ENCODE measurements around the gene IRF8. TPM values are rescaled to one million over a fixed set of nuclear protein-coding genes. Genes with fewer than 3 reads are reported as not detected.

Gene IRF8
- total RNA-seq, 2 donors from 2014 or later, result 0.24 to 0.75 TPM

DNA sequence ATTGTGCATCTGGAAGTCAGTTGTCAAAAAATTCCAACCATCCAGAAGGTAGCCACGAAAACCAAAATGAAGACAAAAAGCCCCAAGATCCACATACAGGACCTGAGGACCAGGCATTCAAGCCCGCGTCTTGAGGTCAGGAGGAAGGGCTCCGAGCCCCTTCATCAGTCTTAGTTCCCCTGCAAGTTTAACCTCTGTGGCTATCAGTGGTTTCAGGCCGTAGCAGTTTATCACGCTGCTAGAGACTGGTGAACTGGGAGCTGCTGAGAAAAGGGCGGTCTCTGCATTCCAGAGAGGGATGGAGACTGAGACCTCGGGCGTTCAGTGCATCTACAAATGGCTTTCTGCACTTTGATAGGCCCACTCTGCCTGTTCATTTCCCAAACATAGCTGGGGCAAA is 70.6 kb downstream of the IRF8 start:
- Histone ChIP-seq H3K27ac (ENCODE audit: low read depth, low read length) (no peak overlapping the region), H3K36me3 (ENCODE audit: control insufficient read depth, insufficient read depth, low read length) (no peaks in the 10 kb centered on the region), H3K9ac (ENCODE audit: extremely low read depth, low read length, poor library complexity, severe bottlenecking) (no peak overlapping the region), H3K4me3 (ENCODE audit: low read length) (no peak overlapping the region), H3K4me1 (ENCODE audit: control insufficient read depth, insufficient read depth, low read length) (no peaks in the 10 kb centered on the region), H3K27me3 (ENCODE audit: control insufficient read depth, insufficient read depth, low read length, poor library complexity, severe bottlenecking) (no peaks in the 10 kb centered on the region), H3K9me3 (ENCODE audit: control insufficient read depth, low read length) (no peaks in the 10 kb centered on the region)
- 60 to 77% methylated on average over 5 to 9 of the region's 9 CpGs for WGBS, 2 experiments (ENCODE audit: insufficient coverage in 1 of 2, insufficient read length in 1 of 2)
- no peak for DNase-seq
- H3K27me3 Mint-ChIP-seq (ENCODE audit: insufficient read depth), result peaks cover 11% of the 10 kb centered on the region
- H3K27ac Mint-ChIP-seq, result no peak overlapping the region
- H3K4me1 Mint-ChIP-seq, result peaks cover 7% of the 10 kb centered on the region
- no peak overlapping the region for H3K4me3 Mint-ChIP-seq
- H3K9me3 Mint-ChIP-seq, result peaks cover 8% of the 10 kb centered on the region
- TF ChIP-seq, protein P1, sequence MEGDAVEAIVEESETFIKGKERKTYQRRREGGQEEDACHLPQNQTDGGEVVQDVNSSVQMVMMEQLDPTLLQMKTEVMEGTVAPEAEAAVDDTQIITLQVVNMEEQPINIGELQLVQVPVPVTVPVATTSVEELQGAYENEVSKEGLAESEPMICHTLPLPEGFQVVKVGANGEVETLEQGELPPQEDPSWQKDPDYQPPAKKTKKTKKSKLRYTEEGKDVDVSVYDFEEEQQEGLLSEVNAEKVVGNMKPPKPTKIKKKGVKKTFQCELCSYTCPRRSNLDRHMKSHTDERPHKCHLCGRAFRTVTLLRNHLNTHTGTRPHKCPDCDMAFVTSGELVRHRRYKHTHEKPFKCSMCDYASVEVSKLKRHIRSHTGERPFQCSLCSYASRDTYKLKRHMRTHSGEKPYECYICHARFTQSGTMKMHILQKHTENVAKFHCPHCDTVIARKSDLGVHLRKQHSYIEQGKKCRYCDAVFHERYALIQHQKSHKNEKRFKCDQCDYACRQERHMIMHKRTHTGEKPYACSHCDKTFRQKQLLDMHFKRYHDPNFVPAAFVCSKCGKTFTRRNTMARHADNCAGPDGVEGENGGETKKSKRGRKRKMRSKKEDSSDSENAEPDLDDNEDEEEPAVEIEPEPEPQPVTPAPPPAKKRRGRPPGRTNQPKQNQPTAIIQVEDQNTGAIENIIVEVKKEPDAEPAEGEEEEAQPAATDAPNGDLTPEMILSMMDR (conservative IDR thresholded peaks at IDR 0.05), result no peak
- H3K36me3 Mint-ChIP-seq (ENCODE audit: low read depth), result no peaks in the 10 kb centered on the region

DNA sequence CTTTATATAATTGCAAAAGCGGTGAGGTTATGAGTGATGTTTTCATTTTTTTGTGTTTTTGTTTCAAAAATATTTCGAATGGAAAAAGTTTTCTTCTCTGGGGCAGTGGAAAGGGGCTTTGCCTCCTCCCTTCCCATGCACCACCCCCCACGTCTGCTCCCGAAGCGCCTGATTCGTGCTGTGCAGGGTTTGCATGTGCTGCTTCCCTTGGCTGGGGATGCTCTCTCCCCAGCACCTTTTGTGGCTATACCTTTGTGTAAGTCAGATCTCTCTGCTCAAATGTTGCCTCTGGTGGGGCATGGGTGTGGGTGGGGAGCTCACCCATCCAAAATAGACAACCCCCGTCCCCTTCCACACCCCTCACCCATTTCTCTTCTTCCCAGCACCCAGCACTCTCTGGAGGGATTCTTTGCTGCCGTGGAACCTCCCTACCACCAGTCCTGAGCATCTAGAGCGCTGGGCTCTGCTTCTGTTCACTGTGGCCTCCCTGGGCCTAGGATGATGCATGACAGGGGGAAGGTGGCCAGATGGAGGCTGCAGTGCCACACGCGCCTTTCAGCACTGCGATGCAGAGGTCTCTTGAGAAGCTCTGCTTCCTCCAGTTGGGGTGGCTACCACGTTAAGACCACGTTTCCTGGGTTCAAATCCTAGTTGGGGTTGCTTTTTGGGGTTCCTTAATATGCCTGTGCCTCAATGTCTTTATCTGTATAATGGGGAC is 71.2 kb downstream of the IRF8 start:
- H3K4me1 Mint-ChIP-seq, result peaks cover 7% of the 10 kb centered on the region
- Histone ChIP-seq H3K27me3 (ENCODE audit: control insufficient read depth, insufficient read depth, low read length, poor library complexity, severe bottlenecking) (no peaks in the 10 kb centered on the region), H3K9ac (ENCODE audit: extremely low read depth, low read length, poor library complexity, severe bottlenecking) (no peak overlapping the region), H3K27ac (ENCODE audit: low read depth, low read length) (no peak overlapping the region), H3K4me1 (ENCODE audit: control insufficient read depth, insufficient read depth, low read length) (no peaks in the 10 kb centered on the region), H3K4me3 (ENCODE audit: low read length) (no peak overlapping the region), H3K9me3 (ENCODE audit: control insufficient read depth, low read length) (no peaks in the 10 kb centered on the region), H3K36me3 (ENCODE audit: control insufficient read depth, insufficient read depth, low read length) (no peaks in the 10 kb centered on the region)
- no peak overlapping the region for H3K27ac Mint-ChIP-seq
- no peaks in the 10 kb centered on the region for H3K36me3 Mint-ChIP-seq (ENCODE audit: low read depth)
- no peak overlapping the region for H3K4me3 Mint-ChIP-seq
- TF ChIP-seq, protein P1 (conservative IDR thresholded peaks at IDR 0.05), result no peak
- peaks cover 10% of the 10 kb centered on the region for H3K9me3 Mint-ChIP-seq
- H3K27me3 Mint-ChIP-seq (ENCODE audit: insufficient read depth), result peaks cover 11% of the 10 kb centered on the region
- WGBS, 2 experiments (ENCODE audit: insufficient coverage in 1 of 2, insufficient read length in 1 of 2), result 89 to 92% methylated on average over 7 to 14 of the region's 14 CpGs
- DNase-seq, result no peak

- Histone ChIP-seq H3K36me3 (ENCODE audit: control insufficient read depth, insufficient read depth, low read length) (no peaks in the 10 kb centered on the region), H3K27me3 (ENCODE audit: control insufficient read depth, insufficient read depth, low read length, poor library complexity, severe bottlenecking) (no peaks in the 10 kb centered on the region), H3K4me3 (ENCODE audit: low read length) (no peak overlapping the region), H3K27ac (ENCODE audit: low read depth, low read length) (no peak overlapping the region), H3K9me3 (ENCODE audit: control insufficient read depth, low read length) (no peaks in the 10 kb centered on the region), H3K4me1 (ENCODE audit: control insufficient read depth, insufficient read depth, low read length) (no peaks in the 10 kb centered on the region), H3K9ac (ENCODE audit: extremely low read depth, low read length, poor library complexity, severe bottlenecking) (no peak overlapping the region)
- no peak for DNase-seq
- no peaks in the 10 kb centered on the region for H3K36me3 Mint-ChIP-seq (ENCODE audit: low read depth)
- TF ChIP-seq, protein P1 (conservative IDR thresholded peaks at IDR 0.05), result no peak
- H3K4me3 Mint-ChIP-seq, result no peak overlapping the region
- peaks cover 7% of the 10 kb centered on the region for H3K4me1 Mint-ChIP-seq
- 84 to 87% methylated on average over 3 of the region's 3 CpGs for WGBS, 2 experiments (ENCODE audit: insufficient coverage in 1 of 2, insufficient read length in 1 of 2)
- peaks cover 10% of the 10 kb centered on the region for H3K9me3 Mint-ChIP-seq
- peaks cover 11% of the 10 kb centered on the region for H3K27me3 Mint-ChIP-seq (ENCODE audit: insufficient read depth)
- H3K27ac Mint-ChIP-seq, result no peak overlapping the region
These were observed 71.8 kb downstream of the IRF8 start for GRCh38 chr16:85970738-85971137.

Small RNA genes lying within 50 kb of the gene (microRNA-seq; reads per million reads assigned to microRNA genes)
- not detected for gene MIR6774 (ENCODE audit: borderline microRNAs expressed)

Other genes starting within 250 kb of the IRF8 start
- 10 to 100 TPM; 32.8 to 42.3 TPM for gene GINS2, start 210.2 kb upstream of the IRF8 start, total RNA-seq
- gene C16orf74, start 148.1 kb upstream of the IRF8 start, total RNA-seq, result 1 to 10 TPM; 3.6 to 7.4 TPM
- 10 to 100 TPM; 60.1 to 67.6 TPM for gene EMC8, start 99.6 kb upstream of the IRF8 start, total RNA-seq
- 100 to 1,000 TPM; 436 to 471 TPM for gene COX4I1, start 99.5 kb upstream of the IRF8 start, total RNA-seq

All from endodermal cell (in vitro differentiated cells).